H9 (cell line): ENCODE data around the gene SNORC. TPM values are rescaled to one million over a fixed set of nuclear protein-coding genes. Genes with fewer than 3 reads are reported as not detected.

Experiments used
- DNase-seq: peaks from one replicate; pipeline ENCODE4 v3.0.0-alpha.2; 2017
- H2AFZ ChIP-seq: one replicate; pipeline ENCODE4 v1.6.1; 2013; ENCODE audit warnings: mild to moderate bottlenecking, low read length, control low read depth, moderate library complexity
- H2AK5ac ChIP-seq: 2 replicates; pipeline ENCODE4 v1.6.1; 2013; ENCODE audit warnings: low read length, control low read depth, mixed read lengths; ENCODE audit not compliant: insufficient read length
- H2BK120ac ChIP-seq: one replicate; pipeline ENCODE4 v1.6.1; 2013; ENCODE audit warnings: low read depth, mild to moderate bottlenecking, low read length, control low read depth, inconsistent platforms; ENCODE audit not compliant: poor library complexity, severe bottlenecking
- H2BK12ac ChIP-seq: 2 replicates; pipeline ENCODE4 v1.6.1; 2013; ENCODE audit warnings: low read length, control low read depth, mixed read lengths, low read depth; ENCODE audit not compliant: insufficient read length
- H2BK15ac ChIP-seq: 2 replicates; pipeline ENCODE4 v1.6.1; 2013; ENCODE audit warnings: low read depth, low read length, control low read depth
- H2BK20ac ChIP-seq: one replicate; pipeline ENCODE4 v1.6.1; 2013; ENCODE audit warnings: low read depth, mild to moderate bottlenecking, low read length, control low read depth, inconsistent platforms; ENCODE audit not compliant: poor library complexity, severe bottlenecking
- H2BK5ac ChIP-seq: 2 replicates; pipeline ENCODE4 v1.6.1; 2013; ENCODE audit warnings: low read length, control low read depth, mixed read lengths; ENCODE audit not compliant: insufficient read length
- H3K14ac ChIP-seq: 2 replicates; pipeline ENCODE4 v1.6.1; 2013; ENCODE audit warnings: low read length, control low read depth; ENCODE audit not compliant: insufficient read depth
- H3K18ac ChIP-seq: 2 replicates; pipeline ENCODE4 v1.6.1; 2013; ENCODE audit warnings: low read depth, mild to moderate bottlenecking, mixed read lengths, low read length, control low read depth; ENCODE audit not compliant: insufficient read length
- H3K23ac ChIP-seq: 2 replicates; pipeline ENCODE4 v1.6.1; 2013; ENCODE audit warnings: low read length, control low read depth, mixed read lengths, low read depth; ENCODE audit not compliant: insufficient read length
- H3K23me2 ChIP-seq: 2 replicates; pipeline ENCODE4 v1.6.1; 2013; ENCODE audit warnings: low read depth, mild to moderate bottlenecking, mixed read lengths, low read length, control low read depth; ENCODE audit not compliant: insufficient read length, poor library complexity, severe bottlenecking
- H3K27ac ChIP-seq: 2 replicates; pipeline ENCODE4 v1.5.1; 2013; ENCODE audit warnings: low read length, control low read depth, mixed read lengths, low read depth; ENCODE audit not compliant: insufficient read length
- H3K27me3 ChIP-seq: 2 replicates; pipeline ENCODE4 v1.6.1; 2013; ENCODE audit warnings: low read length, control low read depth, inconsistent platforms; ENCODE audit not compliant: insufficient read depth
- H3K4ac ChIP-seq: 2 replicates; pipeline ENCODE4 v1.6.1; 2013; ENCODE audit warnings: low read depth, mild to moderate bottlenecking, control low read depth, inconsistent platforms, low read length, moderate library complexity
- H3K4me1 ChIP-seq: 2 replicates; pipeline ENCODE4 v1.6.1; 2013; ENCODE audit warnings: low read length, control low read depth, inconsistent platforms; ENCODE audit not compliant: insufficient read depth
- H3K4me2 ChIP-seq: 2 replicates; pipeline ENCODE4 v1.6.1; 2013; ENCODE audit warnings: low read length, control low read depth, mixed read lengths; ENCODE audit not compliant: insufficient read length, insufficient read depth
- H3K56ac ChIP-seq: 2 replicates; pipeline ENCODE4 v1.6.1; 2013; ENCODE audit warnings: low read depth, mild to moderate bottlenecking, mixed read lengths, low read length, control low read depth; ENCODE audit not compliant: insufficient read length
- H3K79me1 ChIP-seq: 2 replicates; pipeline ENCODE4 v1.6.1; 2013; ENCODE audit warnings: low read depth, mild to moderate bottlenecking, moderate library complexity, low read length, control low read depth, inconsistent platforms; ENCODE audit not compliant: insufficient read depth, poor library complexity, severe bottlenecking
- H3K79me2 ChIP-seq: 2 replicates; pipeline ENCODE4 v1.6.1; 2013; ENCODE audit warnings: low read length, control low read depth, inconsistent platforms; ENCODE audit not compliant: insufficient read depth
- H3K9ac ChIP-seq: 2 replicates; pipeline ENCODE4 v1.6.1; 2013; ENCODE audit warnings: low read length, control low read depth, mixed read lengths; ENCODE audit not compliant: insufficient read length; ENCODE audit errors: extremely low read depth
- H3K9me3 ChIP-seq: one replicate; pipeline ENCODE4 v1.6.1; 2013; ENCODE audit warnings: low read depth, low read length, inconsistent platforms; ENCODE audit not compliant: control insufficient read depth
- H3T11ph ChIP-seq: one replicate; pipeline ENCODE4 v1.6.1; 2013; ENCODE audit warnings: mild to moderate bottlenecking, low read length, control low read depth, inconsistent platforms
- H4K20me1 ChIP-seq: one replicate; pipeline ENCODE4 v1.6.1; 2013; ENCODE audit not compliant: control insufficient read depth, insufficient read length, insufficient read depth
- H4K5ac ChIP-seq: 2 replicates; pipeline ENCODE4 v1.6.1; 2013; ENCODE audit warnings: low read depth, mild to moderate bottlenecking, mixed read lengths, low read length, control low read depth; ENCODE audit not compliant: insufficient read length
- H4K8ac ChIP-seq: replicated peaks from 2 replicates; pipeline ENCODE4 v1.6.1; 2013; ENCODE audit warnings: low read length, control low read depth, mixed read lengths, low read depth; ENCODE audit not compliant: insufficient read length
- H4K91ac ChIP-seq: 2 replicates; pipeline ENCODE4 v1.6.1; 2013; ENCODE audit warnings: low read depth, mild to moderate bottlenecking, moderate library complexity, mixed read lengths, low read length, control low read depth; ENCODE audit not compliant: insufficient read length
- H3K27ac Mint-ChIP-seq, 3 experiments: 2 replicates in 2 of 3; 3 replicates in 1 of 3; pipeline ENCODE4 v1.8.0; 2020 to 2021; ENCODE audit warnings: mixed read lengths in 3 of 3, mild to moderate bottlenecking in 1 of 3, moderate library complexity in 1 of 3
- H3K27me3 Mint-ChIP-seq: 2 replicates; pipeline ENCODE4 v1.8.0; 2021; ENCODE audit warnings: low read depth, mild to moderate bottlenecking, moderate library complexity, mixed read lengths
- H3K36me3 Mint-ChIP-seq, 3 experiments: 2 replicates in 2 of 3; 3 replicates in 1 of 3; pipeline ENCODE4 v1.8.0; 2020 to 2021; ENCODE audit warnings: low read depth in 3 of 3, mixed read lengths in 3 of 3; ENCODE audit not compliant: insufficient read depth in 1 of 3
- H3K4me1 Mint-ChIP-seq, 2 experiments: 2 replicates each; pipeline ENCODE4 v1.8.0; 2020; ENCODE audit warnings: mixed read lengths in 2 of 2
- H3K4me3 Mint-ChIP-seq, 2 experiments: 2 replicates in 1 of 2; 3 replicates in 1 of 2; pipeline ENCODE4 v1.8.0; 2020 to 2021; ENCODE audit warnings: mild to moderate bottlenecking in 2 of 2, mixed read lengths in 2 of 2, moderate library complexity in 1 of 2
- H3K9me3 Mint-ChIP-seq, 2 experiments: 2 replicates in 1 of 2; 3 replicates in 1 of 2; pipeline ENCODE4 v1.8.0; 2020; ENCODE audit warnings: mild to moderate bottlenecking in 2 of 2, mixed read lengths in 2 of 2, moderate library complexity in 1 of 2
- WGBS: extraction: QIAGEN DNeasy Blood & Tissue Kit; methylation state at CpG from one replicate; pipeline ENCODE4 v1.1.7; 2013; ENCODE audit warnings: missing lambda C conversion rate, low lambda C conversion rate, mixed read lengths; ENCODE audit not compliant: insufficient read length; ENCODE audit errors: extremely low coverage; 5-methylcytosine and 5-hydroxymethylcytosine counted together
- total RNA-seq: library from RNA; stranded (reverse); gene quantifications from 2 replicates; pipeline ENCODE4 v1.2.1, GENCODE V29; 2021
- TF ChIP-seq, protein P1 (sequence below): fragments of 200-600 bp; sonication (generic); conservative IDR thresholded peaks from 3 replicates; pipeline ENCODE4 v1.8.0; 2021; ENCODE audit warnings: antibody characterized with exemption, mild to moderate bottlenecking

SNORC gene
- total RNA-seq, 1 experiment from 2014 or later = 1.1 TPM

DNA sequence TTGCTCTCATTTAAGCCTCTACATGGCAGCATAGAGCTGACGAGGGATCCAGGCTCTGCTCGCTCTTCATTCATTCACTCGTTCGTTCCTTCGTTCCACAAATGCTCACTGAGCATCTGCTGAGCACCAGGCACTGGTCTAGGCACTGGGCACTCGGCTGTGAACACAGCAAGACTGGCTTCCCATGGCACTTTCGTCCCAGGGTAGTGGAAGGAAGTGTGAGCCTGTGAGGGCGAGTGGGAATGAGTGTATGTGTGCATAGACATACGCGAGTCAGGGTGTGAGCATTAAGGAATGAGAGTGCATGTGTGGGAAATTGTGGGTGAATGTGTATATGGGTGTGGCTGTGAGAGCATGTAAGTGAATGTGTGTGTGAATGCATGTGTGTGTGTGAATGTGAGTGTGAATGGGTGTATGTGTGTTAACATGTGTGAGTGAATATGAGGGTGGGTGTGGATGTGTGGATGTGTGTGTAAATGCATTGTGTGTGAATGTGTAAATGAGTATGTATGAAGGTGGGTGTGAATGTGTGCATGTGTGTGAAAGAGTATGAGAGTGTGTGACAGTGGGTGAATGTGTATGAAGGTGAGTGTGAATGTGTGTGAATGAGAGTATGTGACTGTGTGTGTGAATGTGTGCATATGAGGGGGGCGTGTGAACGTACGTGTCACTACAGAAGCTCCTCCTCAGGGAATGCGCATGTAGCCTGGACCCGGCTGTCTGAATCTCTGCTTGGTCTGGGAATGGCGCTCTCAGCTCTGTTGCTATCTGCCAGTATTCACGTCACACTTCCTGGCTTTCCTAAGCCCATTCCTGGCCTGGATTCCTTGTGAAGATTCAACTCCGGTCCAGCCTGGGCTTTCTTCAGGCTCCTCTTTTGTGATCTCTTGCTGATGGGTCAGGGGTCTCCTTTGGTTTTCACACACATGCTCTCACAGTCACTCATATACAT, 28.8 kb downstream of the SNORC start:
- peaks cover 5 to 11% of the 10 kb centered on the region in 2 experiments for H3K4me1 Mint-ChIP-seq
- H2BK15ac ChIP-seq = no peak overlapping the region
- no peaks in the 10 kb centered on the region; the same call in 1 of the 2 replicates for H3K4me1 ChIP-seq
- no peak overlapping the region for H2AFZ ChIP-seq
- TF ChIP-seq, protein P1, sequence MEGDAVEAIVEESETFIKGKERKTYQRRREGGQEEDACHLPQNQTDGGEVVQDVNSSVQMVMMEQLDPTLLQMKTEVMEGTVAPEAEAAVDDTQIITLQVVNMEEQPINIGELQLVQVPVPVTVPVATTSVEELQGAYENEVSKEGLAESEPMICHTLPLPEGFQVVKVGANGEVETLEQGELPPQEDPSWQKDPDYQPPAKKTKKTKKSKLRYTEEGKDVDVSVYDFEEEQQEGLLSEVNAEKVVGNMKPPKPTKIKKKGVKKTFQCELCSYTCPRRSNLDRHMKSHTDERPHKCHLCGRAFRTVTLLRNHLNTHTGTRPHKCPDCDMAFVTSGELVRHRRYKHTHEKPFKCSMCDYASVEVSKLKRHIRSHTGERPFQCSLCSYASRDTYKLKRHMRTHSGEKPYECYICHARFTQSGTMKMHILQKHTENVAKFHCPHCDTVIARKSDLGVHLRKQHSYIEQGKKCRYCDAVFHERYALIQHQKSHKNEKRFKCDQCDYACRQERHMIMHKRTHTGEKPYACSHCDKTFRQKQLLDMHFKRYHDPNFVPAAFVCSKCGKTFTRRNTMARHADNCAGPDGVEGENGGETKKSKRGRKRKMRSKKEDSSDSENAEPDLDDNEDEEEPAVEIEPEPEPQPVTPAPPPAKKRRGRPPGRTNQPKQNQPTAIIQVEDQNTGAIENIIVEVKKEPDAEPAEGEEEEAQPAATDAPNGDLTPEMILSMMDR = no peak
- H3K23me2 ChIP-seq = no peaks in the 10 kb centered on the region
- H3K27me3 Mint-ChIP-seq = peaks cover 23% of the 10 kb centered on the region
- H4K91ac ChIP-seq = no peak overlapping the region
- no peaks in the 10 kb centered on the region for H3K79me2 ChIP-seq
- no peak overlapping the region for H2BK5ac ChIP-seq
- peaks cover 11% of the 10 kb centered on the region; the same call in 1 of the 2 replicates for H3K27me3 ChIP-seq
- H3K27ac ChIP-seq = no peak overlapping the region
- no peak overlapping the region for H3T11ph ChIP-seq
- no peak overlapping the region for H2BK12ac ChIP-seq
- no peak for DNase-seq
- H4K5ac ChIP-seq = no peak overlapping the region
- H3K18ac ChIP-seq = no peak overlapping the region
- no peaks in the 10 kb centered on the region for H3K79me1 ChIP-seq
- H4K8ac ChIP-seq = no peak overlapping the region
- no peak overlapping the region for H2BK20ac ChIP-seq
- no peaks in the 10 kb centered on the region for H3K9me3 ChIP-seq
- H2BK120ac ChIP-seq = no peak overlapping the region
- H3K14ac ChIP-seq = no peak overlapping the region
- H3K4me2 ChIP-seq = no peak overlapping the region
- H3K56ac ChIP-seq = no peak overlapping the region
- H3K4me3 Mint-ChIP-seq = no peak overlapping the region
- H3K36me3 Mint-ChIP-seq = no peaks in the 10 kb centered on the region
- H4K20me1 ChIP-seq = no peaks in the 10 kb centered on the region
- no peak overlapping the region for H3K4ac ChIP-seq
- no peak overlapping the region for H3K23ac ChIP-seq
- H2AK5ac ChIP-seq = no peak overlapping the region
- no CpG with 5 or more reads among the region's 18 CpGs for WGBS
- no peak overlapping the region for H3K27ac Mint-ChIP-seq
- H3K9me3 Mint-ChIP-seq = no peaks in the 10 kb centered on the region
- no peak overlapping the region for H3K9ac ChIP-seq
